ENCODE measurements around the gene CORO7. TPM values are rescaled to one million over a fixed set of nuclear protein-coding genes. Genes with fewer than 3 reads are reported as not detected.

The CORO7 gene
- total and polyA plus RNA-seq, 9 of the 15 experiments (the other 6 are each of a cell fraction or from before 2014, with no cell fraction given), result 0.45 to 77.2 (median 18.7) TPM

DNA sequence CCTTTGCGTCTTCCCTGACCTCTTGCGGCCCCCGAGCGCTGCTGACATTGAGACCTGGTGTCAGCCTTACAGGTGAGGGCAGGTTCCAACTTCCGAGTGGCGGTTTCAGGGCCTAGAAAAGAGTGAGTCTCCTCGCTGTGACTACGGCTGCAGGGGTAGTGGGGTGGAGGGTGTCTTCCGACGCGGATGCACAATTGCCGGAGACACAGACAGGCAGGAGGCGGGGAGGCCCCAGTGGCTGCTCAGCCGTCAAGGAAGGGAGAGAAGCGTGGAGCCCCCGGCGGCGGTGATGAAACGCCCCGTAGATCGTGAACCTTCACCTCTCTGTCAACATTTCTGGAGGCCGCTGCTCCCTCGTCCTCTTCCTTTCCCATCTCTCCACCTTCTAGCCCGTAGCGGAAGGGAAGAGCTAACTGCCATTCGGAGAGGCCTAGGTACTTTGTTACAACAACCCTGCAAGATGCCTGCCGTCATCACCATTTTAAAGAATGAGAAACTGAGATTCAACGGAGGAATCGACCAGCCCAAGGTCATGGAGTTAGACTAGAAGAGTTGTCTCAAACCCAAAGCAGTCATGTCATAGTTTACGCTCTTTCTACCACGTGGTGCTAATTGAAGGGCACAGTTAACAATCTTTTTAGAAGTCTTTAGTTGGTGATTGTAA lies 9.8 kb upstream of the CORO7 start (continued):
- TF ChIP-seq, protein P1, sequence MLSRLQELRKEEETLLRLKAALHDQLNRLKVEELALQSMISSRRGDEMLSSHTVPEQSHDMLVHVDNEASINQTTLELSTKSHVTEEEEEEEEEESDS (CRISPR knock-in tag; IDR thresholded peaks at IDR 0.05), result no peak
- TF ChIP-seq CHAMP1 (IDR thresholded peaks at IDR 0.05) (no peak), E4F1 (CRISPR knock-in tag; IDR thresholded peaks at IDR 0.05; ENCODE audit: borderline replicate concordance) (no peak), NCOA1 (IDR thresholded peaks at IDR 0.05; ENCODE audit: low read depth) (peak; percentile 37; the same call in 1 of the 2 replicates), TAF7 (tag; IDR thresholded peaks at IDR 0.05) (no peak), SIN3A (IDR thresholded peaks at IDR 0.05; ENCODE audit: borderline replicate concordance in 2 of 2, control insufficient read depth in 1 of 2, low read depth in 2 of 2, low read length in 2 of 2) (peak; percentile 3 to 58; a peak in 2 of 4 replicates), SNIP1 (IDR thresholded peaks at IDR 0.05; ENCODE audit: low read depth) (no peak), GATA2 (CRISPR knock-in tag; IDR thresholded peaks at IDR 0.05) (no peak), PRMT5 (CRISPR knock-in tag; IDR thresholded peaks at IDR 0.05) (0 out of 2 replicates have a peak, but pooled peaks have one; percentile 45), GTF3C2 (IDR thresholded peaks at IDR 0.05; ENCODE audit: borderline replicate concordance, extremely low read depth, insufficient read length) (no peak), ELF2 (CRISPR knock-in tag; IDR thresholded peaks at IDR 0.05) (no peak), GTF2F1 (IDR thresholded peaks at IDR 0.05; ENCODE audit: low read depth, low read length) (no peak), ZNF24 (IDR thresholded peaks at IDR 0.05) (no peak)
- TF ChIP-seq, protein P2, sequence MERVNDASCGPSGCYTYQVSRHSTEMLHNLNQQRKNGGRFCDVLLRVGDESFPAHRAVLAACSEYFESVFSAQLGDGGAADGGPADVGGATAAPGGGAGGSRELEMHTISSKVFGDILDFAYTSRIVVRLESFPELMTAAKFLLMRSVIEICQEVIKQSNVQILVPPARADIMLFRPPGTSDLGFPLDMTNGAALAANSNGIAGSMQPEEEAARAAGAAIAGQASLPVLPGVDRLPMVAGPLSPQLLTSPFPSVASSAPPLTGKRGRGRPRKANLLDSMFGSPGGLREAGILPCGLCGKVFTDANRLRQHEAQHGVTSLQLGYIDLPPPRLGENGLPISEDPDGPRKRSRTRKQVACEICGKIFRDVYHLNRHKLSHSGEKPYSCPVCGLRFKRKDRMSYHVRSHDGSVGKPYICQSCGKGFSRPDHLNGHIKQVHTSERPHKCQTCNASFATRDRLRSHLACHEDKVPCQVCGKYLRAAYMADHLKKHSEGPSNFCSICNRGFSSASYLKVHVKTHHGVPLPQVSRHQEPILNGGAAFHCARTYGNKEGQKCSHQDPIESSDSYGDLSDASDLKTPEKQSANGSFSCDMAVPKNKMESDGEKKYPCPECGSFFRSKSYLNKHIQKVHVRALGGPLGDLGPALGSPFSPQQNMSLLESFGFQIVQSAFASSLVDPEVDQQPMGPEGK (CRISPR knock-in tag; IDR thresholded peaks at IDR 0.05; ENCODE audit: borderline replicate concordance), result no peak
- TF ChIP-seq, protein P3, sequence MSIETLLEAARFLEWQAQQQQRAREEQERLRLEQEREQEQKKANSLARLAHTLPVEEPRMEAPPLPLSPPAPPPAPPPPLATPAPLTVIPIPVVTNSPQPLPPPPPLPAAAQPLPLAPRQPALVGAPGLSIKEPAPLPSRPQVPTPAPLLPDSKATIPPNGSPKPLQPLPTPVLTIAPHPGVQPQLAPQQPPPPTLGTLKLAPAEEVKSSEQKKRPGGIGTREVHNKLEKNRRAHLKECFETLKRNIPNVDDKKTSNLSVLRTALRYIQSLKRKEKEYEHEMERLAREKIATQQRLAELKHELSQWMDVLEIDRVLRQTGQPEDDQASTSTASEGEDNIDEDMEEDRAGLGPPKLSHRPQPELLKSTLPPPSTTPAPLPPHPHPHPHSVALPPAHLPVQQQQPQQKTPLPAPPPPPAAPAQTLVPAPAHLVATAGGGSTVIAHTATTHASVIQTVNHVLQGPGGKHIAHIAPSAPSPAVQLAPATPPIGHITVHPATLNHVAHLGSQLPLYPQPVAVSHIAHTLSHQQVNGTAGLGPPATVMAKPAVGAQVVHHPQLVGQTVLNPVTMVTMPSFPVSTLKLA (conservative IDR thresholded peaks at IDR 0.05), result peak; percentile 35 to 53; a peak in 1 of 4 replicates

Measured in K562 (cell line).